HG03439 (cell line): ENCODE results near the gene TEAD2.

Source experiments
- ATAC-seq: cut with Tn5 transposase; IDR thresholded peaks from one replicate; pipeline ENCODE4 v1.9.1; 2021; ENCODE audit warnings: mild to moderate bottlenecking, moderate library complexity; ENCODE audit not compliant: unreplicated experiment

Gene TEAD2

DNA sequence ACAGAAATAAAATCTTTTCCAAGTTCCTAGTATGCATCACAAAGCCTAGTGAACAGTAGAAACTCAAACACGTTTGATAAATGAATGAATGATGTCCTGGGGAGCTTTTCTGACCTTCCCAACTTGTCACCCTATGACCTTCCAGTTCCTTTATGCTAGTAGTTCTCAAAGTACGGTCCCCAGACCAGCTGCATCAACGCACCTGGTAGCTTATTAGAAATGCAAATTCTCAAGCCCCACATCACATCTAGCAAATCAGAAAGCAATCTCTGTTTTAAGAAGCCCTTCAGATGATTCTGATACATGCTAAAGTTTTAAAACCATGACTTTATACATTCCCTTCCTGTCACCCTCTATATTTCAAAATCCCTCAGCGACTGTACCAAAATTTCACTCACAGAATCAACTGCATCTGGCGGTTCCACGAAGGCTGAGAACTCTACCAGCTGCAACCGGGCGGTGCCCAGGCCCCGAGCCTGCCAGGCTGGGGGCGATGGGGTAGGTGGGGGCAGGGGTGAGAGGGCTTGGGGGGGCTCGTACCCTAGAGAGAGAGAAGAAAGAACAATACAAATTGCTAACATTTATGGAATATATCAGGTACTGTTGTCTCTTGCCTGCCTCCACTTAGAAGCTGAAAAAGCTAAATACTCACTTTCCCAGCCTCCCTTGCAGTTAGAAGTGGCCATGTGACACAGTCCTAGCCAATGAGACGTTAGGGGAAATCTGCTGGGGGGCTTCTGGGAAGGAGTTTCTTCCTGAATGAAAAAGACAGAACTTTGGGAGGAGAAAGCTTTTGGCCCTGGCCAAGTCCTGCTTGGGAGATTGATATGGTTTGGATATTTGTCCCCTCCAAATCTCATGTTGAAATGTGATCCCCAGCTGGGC is 13.7 kb downstream of the TEAD2 start:
- no peak for ATAC-seq

DNA sequence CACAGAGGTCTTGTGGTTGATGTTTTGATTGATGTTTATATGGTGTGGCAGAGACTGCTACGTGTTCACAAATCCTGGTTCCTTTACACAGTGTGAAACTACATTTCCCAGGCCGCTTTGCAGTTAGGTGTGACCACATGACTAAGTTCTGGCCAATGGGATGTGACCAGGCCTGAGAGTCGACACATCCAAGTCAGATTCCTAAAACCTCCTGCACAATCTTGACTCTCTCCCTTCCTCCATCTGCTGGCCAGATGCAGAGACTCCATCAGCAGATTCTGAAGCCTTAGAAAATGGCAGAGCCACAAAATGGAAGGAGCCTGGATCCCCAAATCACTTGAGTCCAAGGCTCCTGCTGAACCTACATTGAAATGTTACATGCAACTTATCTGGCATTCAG is 14.4 kb downstream of the TEAD2 start:
- no peak for ATAC-seq

DNA sequence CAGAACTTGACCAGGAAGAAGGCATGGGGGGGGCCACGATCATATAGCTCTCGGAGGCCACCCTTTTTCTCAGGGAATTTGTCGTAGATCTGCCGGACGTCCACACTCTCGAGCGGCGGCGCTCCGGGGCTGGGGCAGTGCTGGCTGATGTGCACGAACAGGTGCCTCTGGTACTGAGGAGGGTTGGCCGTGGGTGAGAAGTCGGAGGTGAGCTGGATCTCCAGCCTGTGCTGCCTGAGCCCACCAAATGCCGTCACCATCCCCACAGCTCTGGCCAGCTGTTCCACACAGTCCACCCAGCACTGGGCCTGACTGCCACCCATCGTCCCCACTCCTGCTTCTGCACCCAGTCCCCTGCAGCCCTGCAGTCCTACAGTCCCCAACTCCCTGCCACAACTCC is 15.0 kb downstream of the TEAD2 start:
- ATAC-seq = no peak

DNA sequence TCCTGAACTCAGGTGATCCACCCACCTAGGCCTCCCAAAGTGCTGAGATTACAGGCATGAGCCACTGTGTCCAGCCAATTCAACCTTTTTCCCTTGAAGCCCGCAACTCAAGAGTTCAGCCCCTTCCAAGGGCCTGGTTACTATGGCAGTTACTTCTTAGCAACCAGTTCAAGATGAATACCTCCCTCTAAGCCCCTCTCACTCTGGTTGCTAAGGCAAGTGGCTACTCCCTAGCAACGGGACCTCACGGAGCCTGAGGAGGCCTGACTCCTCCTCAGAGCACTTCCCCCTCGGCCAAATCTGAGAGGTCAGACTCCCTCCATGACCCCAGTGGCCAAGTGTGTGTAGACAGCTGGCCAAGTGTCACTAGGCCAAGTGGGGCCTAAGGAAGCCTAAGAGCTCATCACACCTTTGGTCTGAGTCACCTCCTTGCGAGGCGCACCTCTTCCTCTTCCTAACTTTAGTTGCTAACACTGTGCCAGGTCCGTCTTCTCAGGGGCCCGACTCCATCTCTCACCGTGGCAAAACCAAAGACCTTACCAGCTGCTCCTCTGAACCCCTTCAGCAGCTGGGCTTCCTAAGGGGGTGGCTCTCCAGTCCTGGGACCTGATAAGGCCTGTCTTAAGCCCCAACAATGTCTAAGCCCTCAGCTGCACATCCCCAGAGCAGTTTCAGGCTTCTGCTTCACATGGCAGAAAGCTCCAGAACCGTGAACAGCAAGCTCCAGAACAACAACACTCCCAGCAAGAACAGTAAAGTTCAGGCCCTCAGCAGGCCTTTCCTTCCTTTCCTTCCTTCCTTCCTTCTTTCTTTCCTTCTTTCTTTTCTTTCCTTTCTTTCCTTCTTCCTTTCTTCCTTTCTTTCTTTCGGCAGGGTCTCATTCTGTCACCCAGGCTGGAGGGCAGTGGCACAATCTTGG is 17.5 kb downstream of the TEAD2 start:
- no peak for ATAC-seq

DNA sequence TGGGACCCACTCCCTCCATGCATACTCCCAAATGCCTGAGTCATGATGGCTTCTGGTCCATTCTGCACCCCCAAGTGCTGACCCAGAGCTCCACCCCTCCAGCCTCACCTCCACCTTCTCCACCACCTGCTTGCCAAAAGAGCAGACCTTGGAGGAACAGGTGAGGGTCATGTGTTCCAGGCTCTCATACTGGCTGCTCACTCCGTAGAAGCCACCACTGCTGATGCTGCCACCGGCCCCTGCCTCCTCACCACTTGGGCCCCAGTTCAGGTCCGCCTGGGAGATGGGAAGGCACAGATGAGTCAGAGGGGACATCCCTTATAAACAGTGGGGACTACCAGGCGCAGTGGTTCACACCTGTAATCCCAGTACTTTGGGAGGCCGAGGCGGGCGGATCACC is 19.1 kb downstream of the TEAD2 start:
- no peak for ATAC-seq

DNA sequence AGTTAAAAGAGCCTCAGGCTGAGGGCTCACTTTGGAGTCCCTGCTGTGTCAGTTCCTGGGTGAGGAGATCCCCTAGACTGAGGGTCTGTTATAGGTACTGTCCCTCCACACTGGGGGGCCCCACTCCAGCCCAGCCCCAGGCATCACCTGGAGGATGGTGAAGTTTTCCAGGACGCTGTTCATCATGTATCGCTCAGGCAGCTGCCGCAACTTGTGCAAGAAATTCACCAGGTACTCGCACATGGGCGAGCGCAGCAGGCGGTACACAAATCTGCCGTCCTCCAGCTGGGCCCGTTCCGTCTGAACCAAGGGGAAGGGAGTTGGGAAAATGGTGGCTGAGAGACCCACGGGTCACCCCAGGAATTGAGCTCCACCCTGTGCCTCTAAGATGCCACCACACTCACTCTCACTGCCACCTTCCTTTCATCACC is 19.9 kb downstream of the TEAD2 start:
- no peak for ATAC-seq

DNA sequence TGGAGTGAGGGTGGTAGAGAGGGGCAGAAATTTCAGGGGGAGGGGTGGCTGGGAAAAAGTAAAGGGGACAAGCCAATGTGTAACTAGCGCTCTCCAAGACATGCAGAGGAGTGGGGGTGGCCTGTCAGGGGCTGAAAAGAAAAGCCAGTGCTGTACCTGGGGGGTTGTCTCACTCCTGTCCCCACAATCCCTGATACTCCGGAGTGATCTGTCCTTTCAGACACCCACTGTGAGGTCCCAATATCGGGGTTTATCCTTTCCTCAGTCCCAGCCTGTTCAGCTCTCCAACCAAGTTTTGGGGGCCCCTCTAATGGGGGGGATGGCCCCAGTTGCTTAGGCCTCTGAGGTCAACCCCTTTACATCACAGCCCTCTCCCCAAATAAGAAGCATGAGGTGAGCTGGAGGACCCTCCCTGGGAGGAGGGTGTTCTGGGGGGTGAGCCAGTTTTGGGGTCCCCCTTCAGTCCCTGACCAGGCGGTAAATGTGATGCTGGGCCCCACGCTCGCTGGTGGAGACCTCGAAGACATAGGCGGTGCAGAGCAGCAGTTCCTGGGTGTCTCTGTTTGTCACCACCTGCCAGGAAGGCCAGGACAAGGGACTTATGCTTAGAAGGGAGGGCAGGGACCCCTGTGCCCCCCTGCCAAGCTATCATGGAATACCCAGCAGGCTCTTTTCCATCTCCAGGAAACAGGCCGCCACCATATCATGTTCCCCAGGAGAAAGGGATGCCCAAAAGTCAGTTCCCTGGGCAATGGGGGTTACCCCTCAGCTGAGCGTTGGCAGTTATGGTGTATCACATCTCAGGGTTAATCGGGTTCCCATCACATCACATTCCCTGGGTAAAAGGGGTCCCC is 21.1 kb downstream of the TEAD2 start:
- no peak for ATAC-seq

DNA sequence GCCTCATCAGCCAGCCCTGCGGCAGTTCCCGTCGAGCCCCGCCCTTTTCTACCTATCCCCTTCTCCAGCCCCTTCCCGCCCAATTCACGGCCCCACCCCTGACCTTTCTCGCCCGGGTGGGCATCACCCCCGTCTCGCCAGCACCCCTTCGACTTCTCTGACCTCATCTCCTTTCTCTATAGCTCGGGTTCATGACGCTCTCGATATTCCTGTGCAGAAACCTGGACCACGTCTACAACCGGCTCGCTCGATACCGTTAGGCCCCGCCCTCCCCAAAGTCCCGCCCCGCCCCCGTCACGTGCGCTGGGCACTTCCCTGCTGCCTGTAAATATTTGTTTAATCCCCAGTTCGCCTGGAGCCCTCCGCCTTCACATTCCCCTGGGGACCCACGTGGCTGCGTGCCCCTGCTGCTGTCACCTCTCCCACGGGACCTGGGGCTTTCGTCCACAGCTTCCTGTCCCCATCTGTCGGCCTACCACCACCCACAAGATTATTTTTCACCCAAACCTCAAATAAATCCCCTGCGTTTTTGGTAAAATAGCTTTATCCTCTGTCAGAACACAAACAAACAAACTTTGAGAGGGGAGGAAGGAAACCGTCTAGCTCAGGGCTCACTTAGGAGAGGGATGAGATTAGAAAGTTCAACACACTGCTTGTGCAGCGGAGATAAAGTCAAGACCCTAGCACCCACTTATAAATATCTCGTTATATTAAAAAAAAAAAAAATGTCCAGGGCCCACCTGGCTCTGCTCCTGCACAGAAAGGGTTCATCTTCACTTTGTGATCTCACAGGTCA is 21.9 kb downstream of the TEAD2 start:
- ATAC-seq = peak; percentile 57

DNA sequence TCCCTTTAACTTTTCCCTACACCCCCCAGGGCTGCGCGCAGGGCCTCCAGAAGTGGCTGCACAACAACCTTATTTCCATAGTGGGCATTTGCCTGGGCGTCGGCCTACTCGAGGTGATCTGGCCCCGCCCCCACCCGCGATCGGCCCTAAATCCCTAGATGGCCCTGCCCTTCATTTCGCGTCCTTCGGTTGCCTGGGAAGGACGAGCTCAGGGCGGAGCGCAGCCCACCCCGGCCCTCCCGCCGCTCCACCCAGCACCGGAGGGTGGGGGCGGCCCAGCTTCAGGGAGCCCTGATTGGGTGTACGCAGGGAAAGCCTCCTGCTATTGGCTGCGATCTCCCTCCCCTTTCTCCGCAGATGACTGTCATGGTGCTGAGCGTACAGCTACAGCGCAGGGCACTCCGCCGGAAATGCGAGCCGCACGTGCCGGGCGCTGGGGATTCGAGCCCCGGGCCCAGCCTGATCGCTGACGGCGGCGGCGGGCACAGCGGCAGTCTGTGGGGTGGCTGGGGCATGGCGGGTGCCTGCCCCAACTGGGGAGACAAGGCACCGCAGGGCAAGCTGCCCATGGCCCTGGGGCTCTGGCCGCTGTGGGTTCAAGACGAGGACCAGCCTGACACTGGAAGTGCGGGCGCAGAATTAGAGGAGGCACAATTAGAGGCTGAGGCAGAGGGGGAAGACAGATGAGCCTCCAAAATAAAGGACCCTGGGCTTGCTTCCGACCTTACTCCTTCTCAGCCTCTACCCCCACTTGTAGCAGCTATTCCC is 22.7 kb downstream of the TEAD2 start:
- ATAC-seq = no peak

DNA sequence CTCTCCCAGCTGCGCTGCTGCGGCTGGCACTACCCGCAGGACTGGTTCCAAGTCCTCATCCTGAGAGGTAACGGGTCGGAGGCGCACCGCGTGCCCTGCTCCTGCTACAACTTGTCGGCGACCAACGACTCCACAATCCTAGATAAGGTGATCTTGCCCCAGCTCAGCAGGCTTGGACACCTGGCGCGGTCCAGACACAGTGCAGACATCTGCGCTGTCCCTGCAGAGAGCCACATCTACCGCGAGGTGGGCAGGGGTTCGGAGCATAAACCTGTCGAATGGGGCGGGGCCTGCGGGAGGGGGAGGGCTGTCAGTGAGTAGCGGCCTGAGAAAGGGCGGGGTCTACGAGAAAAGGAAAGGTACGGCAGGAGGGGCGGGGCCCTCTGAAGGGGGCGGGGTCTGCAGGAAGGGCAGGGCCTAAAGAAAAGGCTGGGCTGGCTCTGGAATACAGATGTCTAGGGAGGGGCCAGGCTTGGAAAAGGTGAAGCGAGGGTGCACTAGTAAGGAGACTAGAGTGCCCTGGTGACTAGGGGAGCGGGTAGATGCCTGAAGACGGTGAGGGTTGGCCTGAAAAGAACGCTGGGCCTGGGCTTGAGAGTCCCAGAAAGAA is 23.4 kb downstream of the TEAD2 start:
- no peak for ATAC-seq

DNA sequence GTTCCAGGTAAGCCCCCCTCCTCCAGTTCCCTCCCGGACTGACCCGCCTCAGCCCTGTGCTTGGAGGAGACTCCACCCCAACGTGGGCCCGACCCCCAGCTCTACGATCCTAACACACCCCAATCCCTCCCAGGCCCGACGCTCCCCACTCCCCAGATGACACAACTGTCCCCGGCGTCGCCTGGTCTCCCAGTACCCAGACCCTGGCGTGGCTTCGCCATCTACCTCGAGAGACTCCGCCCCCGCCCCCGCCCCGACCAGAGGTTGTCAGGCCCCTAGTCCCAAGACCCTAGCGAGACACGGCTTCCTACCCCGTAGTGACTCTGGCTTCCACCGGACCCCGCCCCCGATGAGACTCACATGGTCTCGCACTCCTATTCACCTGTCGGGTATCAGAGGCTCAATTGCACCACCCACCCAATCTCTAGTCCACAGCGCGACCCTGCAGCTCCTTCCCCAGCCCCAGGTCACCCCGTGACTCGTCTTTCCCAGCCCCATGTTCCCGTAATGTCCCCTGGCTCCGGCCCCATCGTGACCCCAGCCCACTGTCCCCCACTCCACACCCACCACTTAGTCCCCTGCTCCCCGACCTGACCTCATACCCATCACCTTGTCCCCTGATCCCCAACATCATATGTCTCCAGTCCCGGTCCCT is 24.1 kb downstream of the TEAD2 start:
- no peak for ATAC-seq

DNA sequence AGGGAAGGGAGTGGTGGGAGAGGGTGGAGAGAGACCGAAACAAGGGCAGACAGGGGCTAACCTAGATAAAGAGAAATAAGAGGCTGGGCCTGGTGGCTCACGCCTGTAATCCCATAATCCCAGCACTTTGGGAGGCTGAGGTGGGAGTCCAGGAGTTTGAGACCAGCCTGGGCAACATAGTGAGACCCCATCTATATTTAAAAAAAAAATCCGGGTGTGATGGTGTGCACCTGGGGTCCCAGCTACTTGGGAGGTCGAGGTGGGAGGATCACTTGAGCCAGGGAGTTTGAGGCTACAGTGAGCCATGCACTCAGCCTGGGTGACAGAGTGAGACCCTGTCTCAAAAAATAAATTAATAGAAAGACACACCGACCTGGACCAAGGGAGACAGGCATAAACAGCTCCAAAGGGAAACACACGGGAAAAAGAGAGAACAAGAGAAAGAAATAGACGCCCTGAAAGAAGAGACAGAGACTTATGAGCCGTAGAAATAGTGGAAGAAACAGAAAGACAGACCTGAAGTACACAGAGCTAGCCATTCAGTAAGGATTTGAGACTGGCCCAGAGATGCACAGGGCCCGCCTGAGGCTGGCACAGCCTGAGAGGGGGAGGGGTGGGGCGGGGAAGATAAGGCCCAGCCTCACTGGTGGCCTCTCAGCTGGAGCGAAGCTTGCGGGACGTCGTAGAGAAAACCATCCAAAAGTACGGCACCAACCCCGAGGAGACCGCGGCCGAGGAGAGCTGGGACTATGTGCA is 24.8 kb downstream of the TEAD2 start:
- ATAC-seq = no peak

DNA sequence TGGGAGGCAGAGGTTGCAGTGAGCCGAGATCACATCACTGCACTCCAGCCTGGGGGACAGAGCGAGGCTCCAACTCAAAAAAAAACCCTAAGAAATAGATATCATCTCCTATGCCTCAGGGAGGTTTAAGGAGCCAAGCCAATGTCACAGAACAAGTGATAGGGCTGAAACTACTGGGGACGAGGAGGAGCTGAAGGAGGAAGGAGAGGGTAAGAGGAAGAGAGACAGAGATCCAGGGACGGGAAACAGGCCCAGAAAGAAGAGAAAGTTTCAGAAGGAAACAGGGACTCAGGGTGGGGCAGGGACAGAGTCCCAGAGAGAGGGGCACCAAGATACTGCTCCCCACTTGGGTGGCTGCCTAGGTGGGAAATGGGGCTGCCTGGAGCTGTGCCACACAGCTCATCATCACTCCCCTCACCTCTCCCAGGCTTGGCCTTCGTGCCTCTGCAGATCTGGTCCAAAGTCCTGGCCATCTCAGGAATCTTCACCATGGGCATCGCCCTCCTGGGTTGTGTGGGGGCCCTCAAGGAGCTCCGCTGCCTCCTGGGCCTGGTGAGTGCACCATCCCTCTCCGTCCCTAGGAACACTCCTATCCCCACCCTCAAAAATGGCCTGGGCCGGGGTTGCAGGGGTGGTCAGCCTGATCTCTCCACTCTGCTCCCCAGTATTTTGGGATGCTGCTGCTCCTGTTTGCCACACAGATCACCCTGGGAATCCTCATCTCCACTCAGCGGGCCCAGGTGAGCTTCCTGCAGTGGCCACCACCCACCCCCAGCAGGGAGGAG is 25.5 kb downstream of the TEAD2 start:
- no peak for ATAC-seq

DNA sequence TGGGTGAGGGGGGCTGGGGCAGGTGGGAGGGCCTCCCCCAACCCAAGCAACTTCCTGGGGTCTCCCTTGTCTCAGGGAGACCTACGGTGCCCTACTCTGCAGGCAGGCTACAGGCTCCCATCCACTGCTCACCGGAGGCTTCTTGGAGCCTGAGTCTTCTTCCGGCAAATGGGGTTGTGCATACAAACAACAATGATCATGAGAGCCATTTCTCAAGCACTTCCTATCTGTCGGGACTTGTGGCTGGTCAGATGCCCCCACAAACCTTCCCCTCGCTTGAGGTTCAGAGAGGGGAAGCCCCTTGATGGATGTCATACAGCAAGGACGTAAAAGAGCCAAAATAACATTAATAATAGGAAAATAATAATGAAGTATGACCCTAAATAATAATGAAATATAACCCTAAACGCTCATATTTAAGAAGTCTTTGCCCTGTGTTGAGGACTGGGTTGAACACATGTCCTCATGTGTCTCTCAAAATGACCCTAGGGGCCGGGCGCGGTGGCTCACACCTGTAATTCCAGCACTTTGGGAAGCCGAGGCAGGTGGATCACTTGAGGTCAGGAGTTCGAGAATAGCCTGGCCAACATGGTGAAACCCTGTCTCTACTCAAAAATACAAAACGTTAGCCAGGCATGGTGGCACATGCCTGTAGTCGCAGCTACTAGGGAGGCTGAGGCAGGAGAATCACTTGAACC is 26.3 kb downstream of the TEAD2 start:
- ATAC-seq = no peak

DNA sequence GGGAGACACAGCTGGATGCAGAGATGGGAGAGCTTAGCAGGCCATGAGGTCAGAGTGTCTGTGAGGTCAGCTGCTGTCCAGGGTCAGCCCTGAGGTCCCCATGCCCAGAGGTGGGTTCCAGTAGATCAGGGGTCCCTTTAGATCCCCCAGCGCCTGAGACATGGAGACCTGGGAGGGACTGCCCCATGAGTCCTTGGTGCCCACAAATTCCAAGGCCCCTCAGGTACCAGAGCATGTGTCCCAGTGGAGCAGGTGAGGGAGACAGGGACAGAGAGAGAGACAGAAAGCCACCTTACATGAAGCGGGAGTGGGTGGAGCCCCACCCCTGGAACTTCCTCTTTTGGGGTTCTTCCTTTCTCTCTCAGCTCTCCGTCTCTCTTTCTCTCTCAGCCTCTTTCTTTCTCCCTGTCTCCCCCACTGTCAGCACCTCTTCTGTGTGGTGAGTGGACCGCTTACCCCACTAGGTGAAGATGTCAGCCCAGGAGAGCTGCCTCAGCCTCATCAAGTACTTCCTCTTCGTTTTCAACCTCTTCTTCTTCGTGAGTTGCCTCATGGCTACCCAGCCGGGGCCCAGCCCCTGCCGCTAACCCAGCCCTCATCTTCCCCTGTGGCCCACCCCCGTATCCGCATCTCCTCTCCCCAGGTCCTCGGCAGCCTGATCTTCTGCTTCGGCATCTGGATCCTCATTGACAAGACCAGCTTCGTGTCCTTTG is 27.0 kb downstream of the TEAD2 start, which contains the start of gene CD37:
Gene CD37 (plus strand): TSS at position 336 of the 713 bp plus-strand sequence. CDS start 135 bp downstream, at position 471.
- no peak for ATAC-seq
